Mesenchymal stem cell (in vitro differentiated cells and primary cell): ENCODE results near the gene GLDC.

Experiments
- DNase-seq: peaks from one replicate; pipeline ENCODE4 v3.0.0-alpha.2; 2013
- H2AFZ ChIP-seq: one replicate; pipeline ENCODE4 v1.6.1; 2013; ENCODE audit warnings: low read depth, mild to moderate bottlenecking, control low read depth, inconsistent platforms, low read length, moderate library complexity
- H2AK5ac ChIP-seq: 2 replicates; pipeline ENCODE4 v1.6.1; 2013; ENCODE audit warnings: low read length, moderate library complexity, mild to moderate bottlenecking, inconsistent platforms; ENCODE audit not compliant: severe bottlenecking
- H2BK120ac ChIP-seq: one replicate; pipeline ENCODE4 v1.6.1; 2013; ENCODE audit warnings: low read depth, mild to moderate bottlenecking, inconsistent platforms, low read length, moderate library complexity
- H2BK12ac ChIP-seq, 2 experiments: one replicate each; pipeline ENCODE4 v1.6.1; 2013; ENCODE audit warnings: inconsistent platforms in 2 of 2, low read length in 2 of 2, mild to moderate bottlenecking in 2 of 2, moderate library complexity in 2 of 2, control low read depth in 1 of 2
- H2BK15ac ChIP-seq: one replicate; pipeline ENCODE4 v1.6.1; 2013; ENCODE audit warnings: mild to moderate bottlenecking, low read depth, inconsistent platforms; ENCODE audit not compliant: poor library complexity, severe bottlenecking
- H2BK5ac ChIP-seq: 2 replicates; pipeline ENCODE4 v1.6.1; 2013; ENCODE audit warnings: low read depth, mild to moderate bottlenecking, low read length, control low read depth, inconsistent platforms; ENCODE audit not compliant: poor library complexity, severe bottlenecking
- H3K14ac ChIP-seq, 2 experiments: one replicate each; pipeline ENCODE4 v1.6.1; 2013; ENCODE audit warnings: inconsistent platforms in 2 of 2, low read length in 2 of 2, control low read depth in 1 of 2, mild to moderate bottlenecking in 1 of 2, moderate library complexity in 1 of 2
- H3K18ac ChIP-seq, 2 experiments: one replicate each; pipeline ENCODE4 v1.6.1; 2013; ENCODE audit warnings: inconsistent platforms in 2 of 2, low read length in 2 of 2, control low read depth in 1 of 2, low read depth in 1 of 2, mild to moderate bottlenecking in 1 of 2
- H3K23ac ChIP-seq, 2 experiments: one replicate each; pipeline ENCODE4 v1.6.1; 2013; ENCODE audit warnings: inconsistent platforms in 2 of 2, low read length in 2 of 2, mild to moderate bottlenecking in 2 of 2, moderate library complexity in 2 of 2, control low read depth in 1 of 2
- H3K27ac ChIP-seq: 2 replicates; pipeline ENCODE4 v1.5.1; 2013; ENCODE audit warnings: mild to moderate bottlenecking, moderate library complexity, low read length, control low read depth, inconsistent platforms; ENCODE audit not compliant: poor library complexity, severe bottlenecking
- H3K27me3 ChIP-seq, 2 experiments: 2 replicates each; pipeline versions ENCODE4 v1.6.1 to v1.7.0; 2013; ENCODE audit warnings: low read length in 2 of 2, mild to moderate bottlenecking in 2 of 2, moderate library complexity in 2 of 2, control low read depth in 1 of 2, inconsistent platforms in 1 of 2; ENCODE audit not compliant: control insufficient read depth in 1 of 2, insufficient read depth in 1 of 2
- H3K36me3 ChIP-seq, 2 experiments: 2 replicates each; pipeline versions ENCODE4 v1.6.1 to v1.7.0; 2013; ENCODE audit warnings: low read length in 2 of 2, control low read depth in 1 of 2, inconsistent platforms in 1 of 2, low read depth in 1 of 2, mild to moderate bottlenecking in 1 of 2; ENCODE audit not compliant: insufficient read depth in 2 of 2, control insufficient read depth in 1 of 2
- H3K4ac ChIP-seq, 2 experiments: one replicate each; pipeline ENCODE4 v1.6.1; 2013; ENCODE audit warnings: inconsistent platforms in 2 of 2, low read length in 2 of 2, mild to moderate bottlenecking in 2 of 2, moderate library complexity in 2 of 2, control low read depth in 1 of 2, low read depth in 1 of 2
- H3K4me1 ChIP-seq: 2 replicates; pipeline ENCODE4 v1.6.1; 2013; ENCODE audit warnings: low read depth, low read length, control low read depth; ENCODE audit not compliant: control insufficient read depth, insufficient read depth
- H3K4me2 ChIP-seq: 2 replicates; pipeline ENCODE4 v1.6.1; 2013; ENCODE audit warnings: low read length, mild to moderate bottlenecking, inconsistent platforms; ENCODE audit not compliant: poor library complexity, severe bottlenecking
- H3K4me3 ChIP-seq, 2 experiments: 2 replicates each; pipeline versions ENCODE4 v1.5.1 to v1.7.0; 2013; ENCODE audit warnings: low read length in 2 of 2, mild to moderate bottlenecking in 2 of 2, control low read depth in 1 of 2, low read depth in 1 of 2; ENCODE audit not compliant: insufficient read depth in 1 of 2
- H3K79me1 ChIP-seq: replicated peaks from 2 replicates; pipeline ENCODE4 v1.6.1; 2013; ENCODE audit warnings: mild to moderate bottlenecking, control low read depth, low read length, inconsistent platforms; ENCODE audit not compliant: poor library complexity, severe bottlenecking
- H3K9ac ChIP-seq: 2 replicates; pipeline ENCODE4 v1.7.0; 2013; ENCODE audit warnings: mild to moderate bottlenecking, low read length, moderate library complexity
- H3K9me3 ChIP-seq: 2 replicates; pipeline ENCODE4 v1.7.0; 2013; ENCODE audit warnings: mild to moderate bottlenecking, low read length; ENCODE audit not compliant: control insufficient read depth
- H4K8ac ChIP-seq: one replicate; pipeline ENCODE4 v1.6.1; 2013; ENCODE audit warnings: inconsistent platforms, mild to moderate bottlenecking, low read length, moderate library complexity
- H4K91ac ChIP-seq: one replicate; pipeline ENCODE4 v1.6.1; 2013; ENCODE audit warnings: mild to moderate bottlenecking, low read length, inconsistent platforms
- WGBS: methylation state at CpG from one replicate; pipeline ENCODE4 v1.1.7; 2013; ENCODE audit warnings: mixed read lengths; 5-methylcytosine and 5-hydroxymethylcytosine counted together

The GLDC gene

DNA sequence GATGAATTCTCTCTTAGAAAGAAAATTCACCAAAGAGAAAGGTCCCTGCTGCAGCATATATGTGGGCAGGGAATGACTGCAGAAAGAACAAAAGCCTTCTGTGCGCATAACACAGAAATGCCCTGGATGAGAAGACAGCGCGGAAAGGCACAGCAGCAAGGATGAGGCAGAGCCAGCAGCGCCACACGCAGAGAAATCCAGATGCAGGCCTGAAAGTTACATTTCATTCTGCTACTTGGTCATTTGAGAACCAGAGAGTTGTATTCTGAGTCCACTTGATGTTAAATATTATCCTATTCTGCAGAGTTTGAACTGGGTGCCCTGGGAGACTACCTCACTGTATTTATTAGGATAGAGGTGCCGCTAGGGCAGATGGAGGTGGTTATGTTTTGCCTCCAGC, 68.5 kb downstream of the GLDC start:
- Histone ChIP-seq H2BK5ac (no peak overlapping the region), H3K23ac (no peak overlapping the region), H3K14ac (no peak overlapping the region), H3K4me3 (no peak overlapping the region), H2AK5ac (no peak overlapping the region), H2BK120ac (no peak overlapping the region), H3K27ac (no peak overlapping the region), H3K9ac (no peak overlapping the region), H2AFZ (no peak overlapping the region), H3K79me1 (no peaks in the 10 kb centered on the region), H3K9me3 (no peaks in the 10 kb centered on the region), H2BK15ac (no peak overlapping the region), H3K18ac (no peak overlapping the region), H3K4me2 (no peak overlapping the region), H3K4ac (no peak overlapping the region), H3K4me1 (no peaks in the 10 kb centered on the region), H3K27me3 (peaks cover 6 to 7% of the 10 kb centered on the region in 2 experiments), H2BK12ac (no peak overlapping the region), H4K91ac (no peak overlapping the region), H4K8ac (no peak overlapping the region), H3K36me3 (no peaks in the 10 kb centered on the region)
- 96% methylated on average over 6 of the region's 6 CpGs for WGBS
- DNase-seq = no peak

GRCh38 chr9:6575324-6576034, 70.0 kb downstream of the GLDC start:
- Histone ChIP-seq H2BK5ac (no peak overlapping the region), H3K4me1 (no peaks in the 10 kb centered on the region), H2BK12ac (no peak overlapping the region), H3K14ac (no peak overlapping the region), H3K4ac (no peak overlapping the region), H3K27ac (no peak overlapping the region), H3K36me3 (no peaks in the 10 kb centered on the region), H2BK120ac (no peak overlapping the region), H3K9me3 (no peaks in the 10 kb centered on the region), H4K91ac (no peak overlapping the region), H3K4me3 (no peak overlapping the region), H2AFZ (no peak overlapping the region), H3K79me1 (no peaks in the 10 kb centered on the region), H3K23ac (no peak overlapping the region), H4K8ac (no peak overlapping the region), H2BK15ac (no peak overlapping the region), H2AK5ac (no peak overlapping the region), H3K18ac (no peak overlapping the region), H3K9ac (no peak overlapping the region), H3K27me3 (peaks cover 4 to 6% of the 10 kb centered on the region in 2 experiments), H3K4me2 (no peak overlapping the region)
- 83% methylated on average over 3 of the region's 4 CpGs for WGBS
- no peak for DNase-seq

DNA sequence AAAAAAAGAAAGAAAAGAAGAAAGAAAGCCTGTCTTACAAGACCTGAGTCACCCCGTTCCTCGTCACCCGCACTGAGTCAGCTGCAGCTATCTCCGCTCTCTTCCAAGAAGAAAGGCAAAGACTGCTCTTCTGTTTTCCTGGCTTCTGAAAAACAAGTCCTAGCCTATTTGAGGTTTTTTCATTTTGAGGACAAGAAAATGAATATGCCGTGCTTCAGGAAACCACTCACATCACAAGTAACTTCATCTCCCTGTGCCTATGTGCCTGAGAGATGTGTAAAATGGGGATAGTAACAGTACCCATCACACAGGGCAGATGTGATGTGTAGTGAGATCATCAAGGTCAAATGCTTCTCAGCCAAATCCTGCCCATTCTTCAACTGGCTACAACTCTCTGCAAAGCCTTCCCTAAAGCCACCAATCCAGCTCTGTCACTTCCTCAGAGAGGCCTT, 78.4 kb downstream of the GLDC start:
- H2BK15ac ChIP-seq = no peak overlapping the region
- peak overlapping the region; percentile 88 for H3K9ac ChIP-seq
- peaks cover 7% of the 10 kb centered on the region for H3K4me1 ChIP-seq
- no peak overlapping the region for H3K4ac ChIP-seq
- H2AK5ac ChIP-seq = no peak overlapping the region
- H3K36me3 ChIP-seq = no peaks in the 10 kb centered on the region
- no peaks in the 10 kb centered on the region for H3K9me3 ChIP-seq
- peak overlapping the region in 1 of 2 experiments; percentile 49 for H3K4me3 ChIP-seq
- no peaks in the 10 kb centered on the region for H3K79me1 ChIP-seq
- no peak overlapping the region for H2BK5ac ChIP-seq
- no peak overlapping the region for H2AFZ ChIP-seq
- H3K23ac ChIP-seq = no peak overlapping the region
- no peak overlapping the region for H4K91ac ChIP-seq
- H3K18ac ChIP-seq = peak overlapping the region in 1 of 2 experiments; percentile 64
- H3K14ac ChIP-seq = no peak overlapping the region
- peak overlapping the region; percentile 7 to 28 for H2BK12ac ChIP-seq
- H4K8ac ChIP-seq = peak overlapping the region; percentile 72
- DNase-seq = peak; percentile 94
- H2BK120ac ChIP-seq = peak overlapping the region; percentile 54
- H3K27ac ChIP-seq = peak overlapping the region; percentile 91
- no peaks in the 10 kb centered on the region for H3K27me3 ChIP-seq
- peak overlapping the region; percentile 29 for H3K4me2 ChIP-seq
- no CpG with 5 or more reads among the region's 5 CpGs for WGBS

- peak overlapping the region; percentile 91 for H3K27ac ChIP-seq
- H3K79me1 ChIP-seq = no peaks in the 10 kb centered on the region
- 0% methylated on average over 6 of the region's 10 CpGs for WGBS
- H2BK15ac ChIP-seq = peak overlapping the region; percentile 55
- peaks cover 7% of the 10 kb centered on the region for H3K4me1 ChIP-seq
- peak overlapping the region; percentile 70 to 78 for H3K18ac ChIP-seq
- peak overlapping the region; percentile 29 for H3K4me2 ChIP-seq
- H3K14ac ChIP-seq = no peak overlapping the region
- no peaks in the 10 kb centered on the region for H3K27me3 ChIP-seq
- H3K36me3 ChIP-seq = no peaks in the 10 kb centered on the region
- no peak overlapping the region for H2AK5ac ChIP-seq
- peak overlapping the region; percentile 60 for H4K91ac ChIP-seq
- H3K4ac ChIP-seq = peak overlapping the region; percentile 55 to 83
- H2BK120ac ChIP-seq = peak overlapping the region; percentile 54
- H3K23ac ChIP-seq = no peak overlapping the region
- DNase-seq = peak; percentile 98
- H2AFZ ChIP-seq = peak overlapping the region; percentile 68
- H3K4me3 ChIP-seq = peak overlapping the region in 1 of 2 experiments; percentile 49
- H2BK5ac ChIP-seq = no peak overlapping the region
- H3K9ac ChIP-seq = peak overlapping the region; percentile 88
- no peaks in the 10 kb centered on the region for H3K9me3 ChIP-seq
- peak overlapping the region in 1 of 2 experiments; percentile 79 for H2BK12ac ChIP-seq
- H4K8ac ChIP-seq = peak overlapping the region; percentile 58
These were observed 79.0 kb downstream of the GLDC start for GRCh38 chr9:6566409-6567139.
